HepG2 (cell line): ENCODE measurements around the gene SAYSD1. TPM values are rescaled to one million over a fixed set of nuclear protein-coding genes. Genes with fewer than 3 reads are reported as not detected.
A peak's percentile ranks its signal among the peaks of the same experiment; 100 is the strongest.

Source experiments
- FOXK2 ChIP-seq: fragments of 450-650 bp; IDR thresholded peaks from 2 replicates; pipeline ENCODE4 v1.6.1; 2016
- NR2F1 ChIP-seq, 2 experiments: fragments of 450-650 bp in 1 of 2; formaldehyde crosslinking in 1 of 2; IDR thresholded peaks; 2 replicates each; pipeline versions ENCODE4 v1.5.0 to v1.6.1; 2016 to 2020; ENCODE audit warnings: mild to moderate bottlenecking in 1 of 2, missing compliant biosample characterization in 1 of 2, missing genetic modification reagents in 1 of 2, moderate library complexity in 1 of 2
- SAP130 ChIP-seq: IDR thresholded peaks from 2 replicates; pipeline ENCODE4 v1.6.1; 2016; ENCODE audit warnings: low read depth
- SPEN ChIP-seq: sonication (generic); formaldehyde crosslinking; IDR thresholded peaks from 2 replicates; pipeline ENCODE4 v1.5.1; 2020; ENCODE audit warnings: low read depth, mild to moderate bottlenecking, missing genetic modification reagents
- ZNF431 ChIP-seq: sonication (generic); formaldehyde crosslinking; IDR thresholded peaks from 2 replicates; pipeline ENCODE4 v1.9.0; 2022; ENCODE audit warnings: missing genetic modification reagents, low read depth, mild to moderate bottlenecking, borderline replicate concordance
- ZNF782 ChIP-seq: sonication (generic); formaldehyde crosslinking; IDR thresholded peaks from 2 replicates; pipeline ENCODE4 v1.4.0; 2020; ENCODE audit warnings: missing genetic modification reagents, mild to moderate bottlenecking, borderline replicate concordance
- polyA plus RNA-seq, 8 experiments: library from polyadenylated mRNA; depleted of rRNA in 3 of 8; stranded (reverse) in 7 of 8; unstranded in 1 of 8; fragments of >200 nt; fragmentation: Illumina TruSeq in 4 of 8; extraction: Trizol in 4 of 8; gene quantifications; 2 replicates each; pipeline versions ENCODE4 v1.2.1 to v1.2.3, GENCODE V29; 2011 to 2016; ENCODE audit warnings: low read depth in 4 of 8, missing spikeins in 1 of 8, mixed read lengths in 1 of 8; ENCODE audit not compliant: insufficient read depth in 1 of 8
- total RNA-seq, 5 experiments: library from RNA; depleted of rRNA; stranded (reverse); fragments of >200 nt; fragmentation: Illumina TruSeq; extraction: Trizol; gene quantifications; 2 replicates each; pipeline ENCODE4 v1.2.3, GENCODE V29; 2016; ENCODE audit warnings: low read depth in 1 of 5
- TF ChIP-seq, protein P1 (sequence below): sonication (generic); formaldehyde crosslinking; conservative IDR thresholded peaks from 2 replicates; pipeline ENCODE4 v1.4.0; 2020; ENCODE audit warnings: missing genetic modification reagents
- TF ChIP-seq, protein P2 (sequence below): sonication (generic); formaldehyde crosslinking; IDR thresholded peaks from 2 replicates; pipeline ENCODE4 v1.4.0; 2020; ENCODE audit warnings: mild to moderate bottlenecking, missing genetic modification reagents
- TF ChIP-seq, protein P3 (sequence below): sonication (generic); formaldehyde crosslinking; IDR thresholded peaks from 2 replicates; pipeline ENCODE4 v1.4.0; 2020; ENCODE audit warnings: missing genetic modification reagents, borderline replicate concordance
- TF ChIP-seq, protein P4 (sequence below): sonication (generic); formaldehyde crosslinking; IDR thresholded peaks from 2 replicates; pipeline ENCODE4 v1.5.1; 2020; ENCODE audit warnings: mild to moderate bottlenecking, missing genetic modification reagents, moderate library complexity
- TF ChIP-seq, protein P5 (sequence below): sonication (generic); formaldehyde crosslinking; IDR thresholded peaks from 2 replicates; pipeline ENCODE4 v1.5.0; 2020; ENCODE audit warnings: mild to moderate bottlenecking, missing genetic modification reagents, borderline replicate concordance
- TF ChIP-seq, protein P6 (sequence below): sonication (generic); formaldehyde crosslinking; IDR thresholded peaks from 2 replicates; pipeline ENCODE4 v1.5.0; 2020; ENCODE audit warnings: mild to moderate bottlenecking, missing genetic modification reagents

The SAYSD1 gene
- total and polyA plus RNA-seq, 2 of the 13 experiments (the other 11 are each of a cell fraction or from before 2014, with no cell fraction given): 10.1 to 16.0 TPM

DNA sequence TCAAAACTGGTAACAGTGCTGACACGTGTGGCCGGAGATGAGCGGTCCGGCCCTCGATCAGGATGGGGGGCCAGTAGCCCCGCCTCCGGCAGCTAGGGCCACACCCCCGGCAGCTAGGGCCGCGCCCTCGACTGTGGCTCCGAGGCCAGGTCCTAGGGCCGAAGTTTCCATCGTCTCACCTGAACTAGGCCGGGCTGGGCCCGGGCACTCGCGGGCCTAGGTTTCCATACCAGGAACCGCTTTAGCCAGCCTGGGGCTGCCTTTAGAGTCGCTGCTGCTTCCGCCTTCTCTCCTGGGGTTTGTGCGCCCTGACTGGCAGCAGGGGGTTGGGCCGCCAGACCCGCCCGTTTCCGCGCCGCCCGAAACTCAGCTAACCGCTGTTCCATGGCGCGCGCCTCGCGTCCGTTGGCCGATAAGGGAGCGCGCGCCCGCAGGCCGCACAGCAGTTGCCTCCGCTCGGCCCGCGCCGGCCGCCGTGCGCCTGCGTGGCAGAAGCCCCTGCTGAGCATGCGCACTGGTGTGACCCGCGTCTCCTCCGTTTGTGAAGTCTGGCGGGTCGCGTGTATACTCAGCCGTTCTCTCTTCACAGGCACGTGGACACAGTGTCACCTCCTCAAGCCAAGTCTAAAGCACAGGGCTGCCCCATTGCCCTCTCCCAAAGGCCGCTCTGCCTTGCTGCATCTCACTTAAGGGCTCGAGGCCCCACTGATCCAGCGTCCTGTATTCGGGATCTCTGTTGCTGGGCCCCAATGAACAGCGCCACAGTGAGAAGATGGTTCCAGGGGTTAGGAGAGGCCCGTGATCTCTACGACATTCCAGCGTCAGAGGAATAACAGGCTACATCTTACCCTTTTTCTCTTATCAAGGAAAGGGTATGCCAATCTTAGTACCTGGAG, at the start of gene SAYSD1 (continued):
- TF ChIP-seq, protein P1, sequence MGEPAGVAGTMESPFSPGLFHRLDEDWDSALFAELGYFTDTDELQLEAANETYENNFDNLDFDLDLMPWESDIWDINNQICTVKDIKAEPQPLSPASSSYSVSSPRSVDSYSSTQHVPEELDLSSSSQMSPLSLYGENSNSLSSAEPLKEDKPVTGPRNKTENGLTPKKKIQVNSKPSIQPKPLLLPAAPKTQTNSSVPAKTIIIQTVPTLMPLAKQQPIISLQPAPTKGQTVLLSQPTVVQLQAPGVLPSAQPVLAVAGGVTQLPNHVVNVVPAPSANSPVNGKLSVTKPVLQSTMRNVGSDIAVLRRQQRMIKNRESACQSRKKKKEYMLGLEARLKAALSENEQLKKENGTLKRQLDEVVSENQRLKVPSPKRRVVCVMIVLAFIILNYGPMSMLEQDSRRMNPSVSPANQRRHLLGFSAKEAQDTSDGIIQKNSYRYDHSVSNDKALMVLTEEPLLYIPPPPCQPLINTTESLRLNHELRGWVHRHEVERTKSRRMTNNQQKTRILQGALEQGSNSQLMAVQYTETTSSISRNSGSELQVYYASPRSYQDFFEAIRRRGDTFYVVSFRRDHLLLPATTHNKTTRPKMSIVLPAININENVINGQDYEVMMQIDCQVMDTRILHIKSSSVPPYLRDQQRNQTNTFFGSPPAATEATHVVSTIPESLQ: no peak
- TF ChIP-seq SPEN (CRISPR knock-in tag): peak; percentile 98
- TF ChIP-seq, protein P2, sequence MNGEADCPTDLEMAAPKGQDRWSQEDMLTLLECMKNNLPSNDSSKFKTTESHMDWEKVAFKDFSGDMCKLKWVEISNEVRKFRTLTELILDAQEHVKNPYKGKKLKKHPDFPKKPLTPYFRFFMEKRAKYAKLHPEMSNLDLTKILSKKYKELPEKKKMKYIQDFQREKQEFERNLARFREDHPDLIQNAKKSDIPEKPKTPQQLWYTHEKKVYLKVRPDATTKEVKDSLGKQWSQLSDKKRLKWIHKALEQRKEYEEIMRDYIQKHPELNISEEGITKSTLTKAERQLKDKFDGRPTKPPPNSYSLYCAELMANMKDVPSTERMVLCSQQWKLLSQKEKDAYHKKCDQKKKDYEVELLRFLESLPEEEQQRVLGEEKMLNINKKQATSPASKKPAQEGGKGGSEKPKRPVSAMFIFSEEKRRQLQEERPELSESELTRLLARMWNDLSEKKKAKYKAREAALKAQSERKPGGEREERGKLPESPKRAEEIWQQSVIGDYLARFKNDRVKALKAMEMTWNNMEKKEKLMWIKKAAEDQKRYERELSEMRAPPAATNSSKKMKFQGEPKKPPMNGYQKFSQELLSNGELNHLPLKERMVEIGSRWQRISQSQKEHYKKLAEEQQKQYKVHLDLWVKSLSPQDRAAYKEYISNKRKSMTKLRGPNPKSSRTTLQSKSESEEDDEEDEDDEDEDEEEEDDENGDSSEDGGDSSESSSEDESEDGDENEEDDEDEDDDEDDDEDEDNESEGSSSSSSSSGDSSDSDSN (CRISPR knock-in tag): peak; percentile 93
- TF ChIP-seq, protein P3, sequence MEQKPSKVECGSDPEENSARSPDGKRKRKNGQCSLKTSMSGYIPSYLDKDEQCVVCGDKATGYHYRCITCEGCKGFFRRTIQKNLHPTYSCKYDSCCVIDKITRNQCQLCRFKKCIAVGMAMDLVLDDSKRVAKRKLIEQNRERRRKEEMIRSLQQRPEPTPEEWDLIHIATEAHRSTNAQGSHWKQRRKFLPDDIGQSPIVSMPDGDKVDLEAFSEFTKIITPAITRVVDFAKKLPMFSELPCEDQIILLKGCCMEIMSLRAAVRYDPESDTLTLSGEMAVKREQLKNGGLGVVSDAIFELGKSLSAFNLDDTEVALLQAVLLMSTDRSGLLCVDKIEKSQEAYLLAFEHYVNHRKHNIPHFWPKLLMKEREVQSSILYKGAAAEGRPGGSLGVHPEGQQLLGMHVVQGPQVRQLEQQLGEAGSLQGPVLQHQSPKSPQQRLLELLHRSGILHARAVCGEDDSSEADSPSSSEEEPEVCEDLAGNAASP (CRISPR knock-in tag): 0 out of 2 replicates have a peak, but pooled peaks have one; percentile 40
- TF ChIP-seq NR2F1 (CRISPR knock-in tag; IDR thresholded peaks at IDR 0.05): no peak
- TF ChIP-seq, protein P4, sequence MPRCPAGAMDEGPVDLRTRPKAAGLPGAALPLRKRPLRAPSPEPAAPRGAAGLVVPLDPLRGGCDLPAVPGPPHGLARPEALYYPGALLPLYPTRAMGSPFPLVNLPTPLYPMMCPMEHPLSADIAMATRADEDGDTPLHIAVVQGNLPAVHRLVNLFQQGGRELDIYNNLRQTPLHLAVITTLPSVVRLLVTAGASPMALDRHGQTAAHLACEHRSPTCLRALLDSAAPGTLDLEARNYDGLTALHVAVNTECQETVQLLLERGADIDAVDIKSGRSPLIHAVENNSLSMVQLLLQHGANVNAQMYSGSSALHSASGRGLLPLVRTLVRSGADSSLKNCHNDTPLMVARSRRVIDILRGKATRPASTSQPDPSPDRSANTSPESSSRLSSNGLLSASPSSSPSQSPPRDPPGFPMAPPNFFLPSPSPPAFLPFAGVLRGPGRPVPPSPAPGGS (CRISPR knock-in tag): peak; percentile 99
- no peak for TF ChIP-seq FOXK2
- TF ChIP-seq SAP130 (CRISPR knock-in tag): peak; percentile 80
- peak; percentile 93; the same call in 1 of the 2 replicates for TF ChIP-seq ZNF431 (CRISPR knock-in tag)
- TF ChIP-seq ZNF782: peak; percentile 98
- TF ChIP-seq, protein P5, sequence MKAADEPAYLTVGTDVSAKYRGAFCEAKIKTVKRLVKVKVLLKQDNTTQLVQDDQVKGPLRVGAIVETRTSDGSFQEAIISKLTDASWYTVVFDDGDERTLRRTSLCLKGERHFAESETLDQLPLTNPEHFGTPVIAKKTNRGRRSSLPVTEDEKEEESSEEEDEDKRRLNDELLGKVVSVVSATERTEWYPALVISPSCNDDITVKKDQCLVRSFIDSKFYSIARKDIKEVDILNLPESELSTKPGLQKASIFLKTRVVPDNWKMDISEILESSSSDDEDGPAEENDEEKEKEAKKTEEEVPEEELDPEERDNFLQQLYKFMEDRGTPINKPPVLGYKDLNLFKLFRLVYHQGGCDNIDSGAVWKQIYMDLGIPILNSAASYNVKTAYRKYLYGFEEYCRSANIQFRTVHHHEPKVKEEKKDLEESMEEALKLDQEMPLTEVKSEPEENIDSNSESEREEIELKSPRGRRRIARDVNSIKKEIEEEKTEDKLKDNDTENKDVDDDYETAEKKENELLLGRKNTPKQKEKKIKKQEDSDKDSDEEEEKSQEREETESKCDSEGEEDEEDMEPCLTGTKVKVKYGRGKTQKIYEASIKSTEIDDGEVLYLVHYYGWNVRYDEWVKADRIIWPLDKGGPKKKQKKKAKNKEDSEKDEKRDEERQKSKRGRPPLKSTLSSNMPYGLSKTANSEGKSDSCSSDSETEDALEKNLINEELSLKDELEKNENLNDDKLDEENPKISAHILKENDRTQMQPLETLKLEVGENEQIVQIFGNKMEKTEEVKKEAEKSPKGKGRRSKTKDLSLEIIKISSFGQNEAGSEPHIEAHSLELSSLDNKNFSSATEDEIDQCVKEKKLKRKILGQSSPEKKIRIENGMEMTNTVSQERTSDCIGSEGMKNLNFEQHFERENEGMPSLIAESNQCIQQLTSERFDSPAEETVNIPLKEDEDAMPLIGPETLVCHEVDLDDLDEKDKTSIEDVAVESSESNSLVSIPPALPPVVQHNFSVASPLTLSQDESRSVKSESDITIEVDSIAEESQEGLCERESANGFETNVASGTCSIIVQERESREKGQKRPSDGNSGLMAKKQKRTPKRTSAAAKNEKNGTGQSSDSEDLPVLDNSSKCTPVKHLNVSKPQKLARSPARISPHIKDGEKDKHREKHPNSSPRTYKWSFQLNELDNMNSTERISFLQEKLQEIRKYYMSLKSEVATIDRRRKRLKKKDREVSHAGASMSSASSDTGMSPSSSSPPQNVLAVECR: peak; percentile 88; the same call in 1 of the 2 replicates
- TF ChIP-seq, protein P6, sequence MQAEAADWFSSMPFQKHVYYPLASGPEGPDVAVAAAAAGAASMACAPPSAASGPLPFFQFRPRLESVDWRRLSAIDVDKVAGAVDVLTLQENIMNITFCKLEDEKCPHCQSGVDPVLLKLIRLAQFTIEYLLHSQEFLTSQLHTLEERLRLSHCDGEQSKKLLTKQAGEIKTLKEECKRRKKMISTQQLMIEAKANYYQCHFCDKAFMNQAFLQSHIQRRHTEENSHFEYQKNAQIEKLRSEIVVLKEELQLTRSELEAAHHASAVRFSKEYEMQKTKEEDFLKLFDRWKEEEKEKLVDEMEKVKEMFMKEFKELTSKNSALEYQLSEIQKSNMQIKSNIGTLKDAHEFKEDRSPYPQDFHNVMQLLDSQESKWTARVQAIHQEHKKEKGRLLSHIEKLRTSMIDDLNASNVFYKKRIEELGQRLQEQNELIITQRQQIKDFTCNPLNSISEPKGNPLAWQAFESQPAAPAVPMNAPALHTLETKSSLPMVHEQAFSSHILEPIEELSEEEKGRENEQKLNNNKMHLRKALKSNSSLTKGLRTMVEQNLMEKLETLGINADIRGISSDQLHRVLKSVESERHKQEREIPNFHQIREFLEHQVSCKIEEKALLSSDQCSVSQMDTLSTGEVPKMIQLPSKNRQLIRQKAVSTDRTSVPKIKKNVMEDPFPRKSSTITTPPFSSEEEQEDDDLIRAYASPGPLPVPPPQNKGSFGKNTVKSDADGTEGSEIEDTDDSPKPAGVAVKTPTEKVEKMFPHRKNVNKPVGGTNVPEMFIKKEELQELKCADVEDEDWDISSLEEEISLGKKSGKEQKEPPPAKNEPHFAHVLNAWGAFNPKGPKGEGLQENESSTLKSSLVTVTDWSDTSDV (CRISPR knock-in tag): peak; percentile 93; the same call in 1 of the 2 replicates
